SU-DHL-6 (cell line): ENCODE results near the gene SBK1.

Experiments used
- EZH2phosphoT487 ChIP-seq: fragments of 200-600 bp; sonication (generic), shearing (Covaris generic); conservative IDR thresholded peaks from 2 replicates; pipeline ENCODE4 v1.6.1; 2018; ENCODE audit warnings: mild to moderate bottlenecking, antibody characterized with exemption, low read length, moderate library complexity, mixed read lengths
- TF ChIP-seq, protein P1 (sequence below): fragments of 200-600 bp; sonication (generic); IDR thresholded peaks from one replicate; pipeline ENCODE4 v1.5.1; 2017; ENCODE audit warnings: antibody characterized with exemption, mild to moderate bottlenecking, low read length, moderate library complexity; ENCODE audit not compliant: insufficient read depth, poor library complexity, severe bottlenecking

DNA sequence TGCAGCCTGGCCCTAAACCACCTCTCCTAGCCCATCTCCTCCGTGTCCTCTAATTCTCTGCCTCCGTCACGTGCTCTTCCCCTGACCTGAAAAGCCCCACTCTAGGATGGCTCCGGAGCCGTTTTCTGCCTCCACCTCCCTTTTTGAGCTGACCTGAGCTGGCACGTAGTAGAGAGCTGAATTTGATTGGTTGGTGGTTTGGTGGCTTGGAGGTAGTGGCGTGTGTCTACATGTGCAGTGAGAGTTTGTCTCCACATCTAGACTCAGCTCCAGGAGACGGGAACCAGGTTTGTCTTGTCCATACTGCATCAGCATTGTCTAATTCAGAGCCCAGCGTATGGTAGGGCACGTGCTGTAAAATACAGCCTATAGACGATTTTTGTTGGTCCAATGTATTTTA lies 3.0 kb downstream of the SBK1 start:
- TF ChIP-seq, protein P1, sequence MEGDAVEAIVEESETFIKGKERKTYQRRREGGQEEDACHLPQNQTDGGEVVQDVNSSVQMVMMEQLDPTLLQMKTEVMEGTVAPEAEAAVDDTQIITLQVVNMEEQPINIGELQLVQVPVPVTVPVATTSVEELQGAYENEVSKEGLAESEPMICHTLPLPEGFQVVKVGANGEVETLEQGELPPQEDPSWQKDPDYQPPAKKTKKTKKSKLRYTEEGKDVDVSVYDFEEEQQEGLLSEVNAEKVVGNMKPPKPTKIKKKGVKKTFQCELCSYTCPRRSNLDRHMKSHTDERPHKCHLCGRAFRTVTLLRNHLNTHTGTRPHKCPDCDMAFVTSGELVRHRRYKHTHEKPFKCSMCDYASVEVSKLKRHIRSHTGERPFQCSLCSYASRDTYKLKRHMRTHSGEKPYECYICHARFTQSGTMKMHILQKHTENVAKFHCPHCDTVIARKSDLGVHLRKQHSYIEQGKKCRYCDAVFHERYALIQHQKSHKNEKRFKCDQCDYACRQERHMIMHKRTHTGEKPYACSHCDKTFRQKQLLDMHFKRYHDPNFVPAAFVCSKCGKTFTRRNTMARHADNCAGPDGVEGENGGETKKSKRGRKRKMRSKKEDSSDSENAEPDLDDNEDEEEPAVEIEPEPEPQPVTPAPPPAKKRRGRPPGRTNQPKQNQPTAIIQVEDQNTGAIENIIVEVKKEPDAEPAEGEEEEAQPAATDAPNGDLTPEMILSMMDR: no peak
- no peak for TF ChIP-seq EZH2phosphoT487
